Trophoblast cell (in vitro differentiated cells and primary cell): ENCODE measurements around the gene VTI1A.

Experiments used
- DNase-seq, 2 donors: peaks; one replicate each; pipeline ENCODE4 v3.0.0-alpha.2; 2016
- H2AFZ ChIP-seq: 2 replicates; pipeline ENCODE4 v1.6.1; 2013; ENCODE audit warnings: low read length, moderate library complexity, mild to moderate bottlenecking; ENCODE audit not compliant: insufficient read depth, poor library complexity
- H2AK5ac ChIP-seq: 2 replicates; pipeline ENCODE4 v1.6.1; 2013; ENCODE audit warnings: mild to moderate bottlenecking, low read length
- H2BK120ac ChIP-seq: 2 replicates; pipeline ENCODE4 v1.6.1; 2013; ENCODE audit warnings: low read length, mild to moderate bottlenecking, moderate library complexity; ENCODE audit not compliant: insufficient read depth, poor library complexity
- H2BK12ac ChIP-seq: 2 replicates; pipeline ENCODE4 v1.6.1; 2013; ENCODE audit warnings: mild to moderate bottlenecking, low read length, moderate library complexity
- H2BK5ac ChIP-seq: 2 replicates; pipeline ENCODE4 v1.6.1; 2013; ENCODE audit warnings: low read length, low read depth, moderate library complexity, mild to moderate bottlenecking; ENCODE audit not compliant: poor library complexity
- H3K14ac ChIP-seq: 2 replicates; pipeline ENCODE4 v1.6.1; 2013; ENCODE audit warnings: mild to moderate bottlenecking, low read length
- H3K18ac ChIP-seq: 2 replicates; pipeline ENCODE4 v1.6.1; 2013; ENCODE audit warnings: mild to moderate bottlenecking, low read length
- H3K23ac ChIP-seq: 2 replicates; pipeline ENCODE4 v1.6.1; 2013; ENCODE audit warnings: low read length
- H3K27ac ChIP-seq: 2 replicates; pipeline ENCODE4 v1.5.1; 2013; ENCODE audit warnings: low read depth, mild to moderate bottlenecking, inconsistent platforms, low read length, moderate library complexity
- H3K27me3 ChIP-seq: 2 replicates; pipeline ENCODE4 v1.6.1; 2013; ENCODE audit warnings: inconsistent platforms, mild to moderate bottlenecking, low read length, moderate library complexity; ENCODE audit not compliant: insufficient read depth
- H3K36me3 ChIP-seq, 2 experiments: 1 replicate in 1 of 2; 2 replicates in 1 of 2; pipeline ENCODE4 v1.6.1; 2013; ENCODE audit warnings: low read length in 2 of 2, mild to moderate bottlenecking in 2 of 2, moderate library complexity in 1 of 2; ENCODE audit not compliant: insufficient read depth in 2 of 2, control insufficient read depth in 1 of 2
- H3K4ac ChIP-seq: 2 replicates; pipeline ENCODE4 v1.6.1; 2013; ENCODE audit warnings: low read depth, mild to moderate bottlenecking, low read length, moderate library complexity
- H3K4me1 ChIP-seq, 2 experiments: 1 replicate in 1 of 2; 2 replicates in 1 of 2; pipeline ENCODE4 v1.6.1; 2013; ENCODE audit warnings: low read length in 2 of 2, mild to moderate bottlenecking in 2 of 2, moderate library complexity in 1 of 2; ENCODE audit not compliant: insufficient read depth in 2 of 2, control insufficient read depth in 1 of 2
- H3K4me2 ChIP-seq: 2 replicates; pipeline ENCODE4 v1.6.1; 2013; ENCODE audit warnings: inconsistent platforms, mild to moderate bottlenecking, low read length, moderate library complexity
- H3K4me3 ChIP-seq: 2 replicates; pipeline ENCODE4 v1.5.1; 2013; ENCODE audit warnings: mild to moderate bottlenecking, low read depth, low read length, inconsistent platforms
- H3K79me1 ChIP-seq: one replicate; pipeline ENCODE4 v1.6.1; 2013; ENCODE audit warnings: low read length
- H3K79me2 ChIP-seq: 2 replicates; pipeline ENCODE4 v1.6.1; 2013; ENCODE audit warnings: low read length, mild to moderate bottlenecking; ENCODE audit not compliant: control insufficient read depth, insufficient read depth, poor library complexity
- H3K9ac ChIP-seq: 2 replicates; pipeline ENCODE4 v1.6.1; 2013; ENCODE audit warnings: mild to moderate bottlenecking, low read length
- H3K9me3 ChIP-seq: 2 replicates; pipeline ENCODE4 v1.6.1; 2013; ENCODE audit warnings: low read depth, mild to moderate bottlenecking, control low read depth, inconsistent platforms, low read length; ENCODE audit not compliant: insufficient read depth
- H4K12ac ChIP-seq: 2 replicates; pipeline ENCODE4 v1.6.1; 2013; ENCODE audit warnings: low read depth, mild to moderate bottlenecking, low read length, moderate library complexity
- H4K8ac ChIP-seq: 2 replicates; pipeline ENCODE4 v1.6.1; 2013; ENCODE audit warnings: low read depth, mild to moderate bottlenecking, low read length, moderate library complexity
- H4K91ac ChIP-seq: one replicate; pipeline ENCODE4 v1.6.1; 2013; ENCODE audit warnings: low read depth, mild to moderate bottlenecking, low read length, moderate library complexity
- WGBS: extraction: QIAGEN DNeasy Blood & Tissue Kit; methylation state at CpG from one replicate; pipeline ENCODE4 v1.1.7; 2013; ENCODE audit warnings: missing lambda C conversion rate; ENCODE audit not compliant: insufficient read length, insufficient coverage; ENCODE audit errors: extremely low coverage; 5-methylcytosine and 5-hydroxymethylcytosine counted together

Gene VTI1A

DNA sequence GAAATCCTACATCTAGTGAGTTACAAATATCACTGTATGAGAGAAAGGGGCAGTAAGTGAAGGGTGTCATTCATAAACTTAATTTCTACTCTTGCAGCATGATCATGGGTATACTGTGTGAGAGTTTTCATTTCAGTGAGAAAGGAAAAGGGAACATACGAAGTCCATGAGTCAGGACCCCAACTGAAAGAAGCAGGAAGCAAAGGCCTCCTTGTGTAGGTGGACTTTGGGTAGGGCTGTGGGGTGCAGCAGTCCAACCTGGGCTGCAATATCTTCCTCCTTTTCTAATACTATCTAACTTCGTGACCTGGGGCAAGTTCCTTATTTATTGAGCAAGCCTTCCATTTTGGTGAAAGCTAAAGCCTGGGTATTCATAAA is 254.9 kb downstream of the VTI1A start:
- H3K9ac ChIP-seq, result no peak overlapping the region
- H3K36me3 ChIP-seq, result no peaks in the 10 kb centered on the region
- H3K18ac ChIP-seq, result no peak overlapping the region
- H2BK5ac ChIP-seq, result no peak overlapping the region
- DNase-seq, result no peak
- no peak overlapping the region for H3K4ac ChIP-seq
- H3K23ac ChIP-seq, result no peak overlapping the region
- H3K4me3 ChIP-seq, result no peak overlapping the region
- H3K14ac ChIP-seq, result no peak overlapping the region
- H3K79me2 ChIP-seq, result no peaks in the 10 kb centered on the region
- H3K79me1 ChIP-seq, result no peaks in the 10 kb centered on the region
- no peaks in the 10 kb centered on the region for H3K4me1 ChIP-seq
- H4K12ac ChIP-seq, result no peak overlapping the region
- no peak overlapping the region for H2BK120ac ChIP-seq
- H3K27me3 ChIP-seq, result no peaks in the 10 kb centered on the region
- WGBS, result no CpG with 5 or more reads among the region's 2 CpGs
- no peak overlapping the region for H4K91ac ChIP-seq
- H3K9me3 ChIP-seq, result no peaks in the 10 kb centered on the region
- no peak overlapping the region for H4K8ac ChIP-seq
- H2AK5ac ChIP-seq, result no peak overlapping the region
- no peak overlapping the region for H3K4me2 ChIP-seq
- H2AFZ ChIP-seq, result no peak overlapping the region
- H3K27ac ChIP-seq, result no peak overlapping the region
- no peak overlapping the region for H2BK12ac ChIP-seq

DNA sequence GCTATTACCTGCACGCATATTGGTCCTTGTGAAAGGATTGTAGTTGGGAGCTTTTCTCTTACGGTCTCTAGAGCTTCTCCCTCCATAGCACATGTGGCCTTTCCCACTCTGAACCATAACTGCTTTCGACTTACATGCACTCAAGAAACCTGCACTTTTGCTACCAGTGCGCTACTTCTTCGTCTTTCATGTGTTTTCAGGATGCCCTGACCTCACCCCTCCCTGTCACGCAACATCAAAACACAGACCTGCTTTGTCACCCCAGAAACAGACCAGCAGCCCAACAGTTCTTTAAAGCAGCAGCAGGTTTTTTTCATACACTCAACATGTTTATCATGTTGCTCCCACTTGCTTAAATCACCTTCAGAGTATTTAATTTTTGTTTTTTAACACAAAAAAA is 259.6 kb downstream of the VTI1A start:
- Histone ChIP-seq H3K4me2 (no peak overlapping the region), H2BK12ac (no peak overlapping the region), H3K27me3 (no peaks in the 10 kb centered on the region), H3K14ac (no peak overlapping the region), H3K4me1 (no peaks in the 10 kb centered on the region), H3K9me3 (no peaks in the 10 kb centered on the region), H4K12ac (peak overlapping the region; percentile 54), H3K79me1 (no peaks in the 10 kb centered on the region), H4K8ac (no peak overlapping the region), H3K18ac (peak overlapping the region; percentile 65), H3K23ac (no peak overlapping the region), H3K79me2 (no peaks in the 10 kb centered on the region), H4K91ac (no peak overlapping the region), H3K36me3 (no peaks in the 10 kb centered on the region), H3K4ac (no peak overlapping the region), H3K4me3 (no peak overlapping the region), H2BK5ac (no peak overlapping the region), H2AK5ac (no peak overlapping the region), H3K9ac (no peak overlapping the region), H2BK120ac (peak overlapping the region; percentile 33), H3K27ac (no peak overlapping the region), H2AFZ (no peak overlapping the region)
- WGBS, result no CpG with 5 or more reads among the region's 6 CpGs
- no peak for DNase-seq

DNA sequence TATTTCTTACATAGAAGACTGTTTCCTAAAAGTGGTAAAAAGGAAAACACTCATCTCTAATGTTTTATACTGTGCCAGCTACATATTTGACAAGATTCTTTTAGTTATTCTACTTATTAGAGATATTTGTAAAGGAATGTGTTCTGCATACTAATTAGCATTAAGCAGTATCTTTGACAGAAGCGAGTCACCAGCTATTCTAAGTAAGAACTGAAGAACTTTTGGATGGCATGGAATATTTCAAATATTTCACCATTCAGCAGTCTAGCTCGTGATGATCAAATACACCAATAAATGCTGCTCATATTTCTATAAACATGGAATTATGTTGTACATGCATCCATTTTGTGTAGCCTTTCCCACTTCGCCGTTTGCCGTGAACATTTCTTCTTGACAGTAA is 261.4 kb downstream of the VTI1A start:
- Histone ChIP-seq H4K91ac (no peak overlapping the region), H2BK5ac (no peak overlapping the region), H3K4me1 (peaks cover 0 to 5% of the 10 kb centered on the region in 2 experiments), H2BK120ac (no peak overlapping the region), H4K12ac (no peak overlapping the region), H3K18ac (no peak overlapping the region), H2AK5ac (no peak overlapping the region), H3K23ac (no peak overlapping the region), H2BK12ac (no peak overlapping the region), H3K4ac (no peak overlapping the region), H3K4me3 (no peak overlapping the region), H3K9ac (no peak overlapping the region), H3K79me2 (no peaks in the 10 kb centered on the region), H3K27me3 (no peaks in the 10 kb centered on the region), H3K27ac (no peak overlapping the region), H3K4me2 (no peak overlapping the region), H2AFZ (no peak overlapping the region), H3K79me1 (no peaks in the 10 kb centered on the region), H4K8ac (no peak overlapping the region), H3K36me3 (no peaks in the 10 kb centered on the region), H3K14ac (no peak overlapping the region), H3K9me3 (no peaks in the 10 kb centered on the region)
- no CpG with 5 or more reads among the region's 5 CpGs for WGBS
- no peak for DNase-seq

DNA sequence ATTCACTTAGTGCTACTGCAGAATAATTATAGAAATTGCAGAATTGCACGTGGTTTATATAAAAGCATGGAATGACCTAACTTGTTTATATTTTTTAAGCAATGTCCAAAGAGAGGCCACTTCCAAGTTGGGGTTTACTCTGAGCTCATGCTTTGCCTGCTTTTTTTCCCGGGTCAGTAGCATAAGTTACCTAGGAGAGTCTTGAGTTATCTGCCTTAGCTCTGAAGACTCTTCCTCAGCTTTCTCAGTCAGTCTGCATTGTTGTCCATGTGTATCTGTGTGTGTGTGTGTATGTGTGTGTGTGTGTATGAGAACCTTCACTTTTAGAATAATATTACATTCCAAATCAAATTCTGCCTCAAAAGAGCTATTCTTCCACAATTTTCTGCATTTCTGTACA is 263.5 kb downstream of the VTI1A start:
- H3K4ac ChIP-seq, result no peak overlapping the region
- no peak overlapping the region for H4K91ac ChIP-seq
- peaks cover 0 to 5% of the 10 kb centered on the region in 2 experiments for H3K4me1 ChIP-seq
- no peaks in the 10 kb centered on the region for H3K27me3 ChIP-seq
- H3K9ac ChIP-seq, result no peak overlapping the region
- H2AK5ac ChIP-seq, result no peak overlapping the region
- H3K27ac ChIP-seq, result no peak overlapping the region
- no peak overlapping the region for H2BK5ac ChIP-seq
- no peaks in the 10 kb centered on the region for H3K79me2 ChIP-seq
- no peak overlapping the region for H2BK120ac ChIP-seq
- WGBS, result no CpG with 5 or more reads among the region's 2 CpGs
- no peak overlapping the region for H4K12ac ChIP-seq
- no peak overlapping the region for H3K14ac ChIP-seq
- H3K18ac ChIP-seq, result no peak overlapping the region
- H3K4me3 ChIP-seq, result no peak overlapping the region
- H3K23ac ChIP-seq, result no peak overlapping the region
- no peak overlapping the region for H4K8ac ChIP-seq
- no peaks in the 10 kb centered on the region for H3K36me3 ChIP-seq
- H3K9me3 ChIP-seq, result no peaks in the 10 kb centered on the region
- DNase-seq, result no peak
- no peak overlapping the region for H2AFZ ChIP-seq
- no peak overlapping the region for H3K4me2 ChIP-seq
- H3K79me1 ChIP-seq, result no peaks in the 10 kb centered on the region
- H2BK12ac ChIP-seq, result no peak overlapping the region
